Kidney tubule cell (primary cell): Measurements from ENCODE around the gene PCDH9.

Experiments used
- DNase-seq: peaks from one replicate; pipeline ENCODE4 v3.0.0-alpha.2; 2018; ENCODE audit warnings: low spot score

Gene PCDH9

DNA sequence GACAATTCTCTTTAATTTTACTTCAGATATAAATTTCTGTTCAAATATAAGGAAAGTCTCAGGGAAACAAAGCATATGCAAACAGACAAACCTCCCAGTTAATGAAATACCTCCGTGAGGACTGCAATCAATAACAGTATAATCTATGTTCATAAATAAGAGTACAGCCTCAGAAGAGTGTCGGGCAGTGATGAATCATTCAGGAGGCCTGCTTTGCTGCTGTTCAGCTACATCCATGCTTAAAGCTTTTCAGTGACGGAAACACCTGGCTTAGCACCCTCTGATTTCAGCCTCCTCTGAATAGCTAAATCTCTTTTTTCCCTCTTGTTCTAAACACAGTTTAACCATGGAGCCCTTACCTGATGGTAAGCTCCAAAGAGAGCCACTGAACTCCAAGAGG, 69.0 kb downstream of the PCDH9 start:
- no peak for DNase-seq

DNA sequence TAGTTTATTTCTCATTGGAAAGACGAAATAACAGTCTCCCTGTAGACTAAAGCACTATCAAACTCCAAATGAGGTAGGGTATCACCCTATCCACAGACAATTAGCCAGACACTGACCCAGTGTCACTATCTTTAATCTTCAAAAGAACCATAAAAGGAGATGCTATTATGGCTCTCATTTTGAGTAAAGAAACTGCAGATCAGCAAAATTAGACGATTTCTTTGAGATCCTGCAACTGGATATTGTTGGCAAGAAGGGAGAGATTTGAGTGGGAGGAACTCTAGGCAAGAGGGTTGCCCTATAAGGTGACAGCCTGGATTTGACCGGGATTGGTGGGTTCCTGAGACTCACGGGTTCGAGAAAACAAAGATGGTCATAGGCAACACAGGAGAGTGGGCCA, 71.2 kb downstream of the PCDH9 start:
- no peak for DNase-seq

DNA sequence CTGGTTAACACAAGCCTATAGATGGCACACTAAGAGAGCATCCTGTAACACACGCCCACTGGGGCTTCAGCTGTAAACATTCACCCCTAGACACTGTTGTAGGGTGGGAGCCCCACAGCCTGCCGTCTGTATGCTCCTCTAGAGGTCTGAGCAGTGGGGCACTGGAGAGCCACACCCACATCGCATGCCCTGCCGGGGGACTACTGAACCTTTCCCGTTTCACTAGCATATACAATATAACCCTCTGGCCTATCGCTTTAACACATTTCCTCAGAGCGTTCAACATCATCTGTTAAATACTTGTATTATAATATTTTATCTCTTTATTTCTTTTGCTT, 73.4 kb downstream of the PCDH9 start:
- DNase-seq, result no peak

DNA sequence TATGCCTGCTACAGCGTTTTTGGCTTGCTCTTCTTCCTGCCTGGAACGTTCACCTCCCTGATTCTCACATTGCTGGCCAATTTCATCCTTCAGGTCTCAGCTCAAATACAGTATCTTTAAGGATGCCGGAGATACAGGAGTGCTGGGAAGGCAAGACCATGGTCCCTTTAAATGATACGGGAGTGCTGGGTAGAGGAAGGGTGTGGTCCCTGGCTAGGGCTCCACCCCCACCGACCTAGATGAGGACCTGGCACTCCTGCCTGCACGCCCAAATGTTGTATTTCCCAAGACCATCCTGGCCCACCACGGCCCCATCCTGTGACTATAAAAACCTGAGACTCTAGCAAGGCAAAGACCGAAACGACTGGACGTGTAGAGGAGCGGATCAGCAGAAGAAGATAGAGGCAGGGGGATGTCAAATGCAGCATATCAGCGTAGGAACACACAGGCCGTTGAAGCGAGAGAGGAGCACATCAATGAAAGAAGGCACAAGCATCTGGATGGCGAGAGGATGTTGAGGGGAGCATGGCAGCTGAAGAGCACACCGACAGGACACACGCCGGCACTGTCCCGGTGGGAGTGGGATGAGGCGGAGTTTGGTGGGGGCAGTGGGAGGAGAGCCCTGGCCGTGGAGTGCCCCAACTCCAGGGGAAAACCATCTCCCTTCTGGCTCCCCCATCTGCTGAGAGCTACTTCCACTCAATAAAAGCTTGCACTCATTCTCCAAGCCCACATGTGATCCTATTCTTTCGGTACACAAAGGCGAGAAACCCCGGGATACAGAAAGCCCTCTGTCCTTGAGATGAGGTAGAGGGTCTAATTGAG, 74.0 kb downstream of the PCDH9 start:
- DNase-seq, result no peak

DNA sequence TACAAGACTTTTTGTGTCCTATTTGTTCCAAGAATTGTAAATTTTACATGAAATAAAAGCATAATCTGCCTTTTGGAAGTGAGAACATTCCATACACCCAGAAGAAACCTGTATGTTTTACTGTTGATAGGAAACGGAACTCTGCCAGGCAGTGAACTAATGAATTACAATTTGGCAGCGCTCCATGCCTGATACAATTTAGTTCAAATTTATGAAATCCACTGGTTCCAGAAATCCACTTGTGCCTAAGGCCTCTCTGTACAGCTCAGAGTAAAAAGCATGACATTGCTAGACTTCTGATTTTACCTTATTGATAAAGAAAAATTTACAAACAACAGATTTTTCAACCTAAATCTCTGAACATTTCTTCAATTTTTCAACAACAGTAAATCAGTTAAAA, 78.1 kb downstream of the PCDH9 start:
- no peak for DNase-seq

DNA sequence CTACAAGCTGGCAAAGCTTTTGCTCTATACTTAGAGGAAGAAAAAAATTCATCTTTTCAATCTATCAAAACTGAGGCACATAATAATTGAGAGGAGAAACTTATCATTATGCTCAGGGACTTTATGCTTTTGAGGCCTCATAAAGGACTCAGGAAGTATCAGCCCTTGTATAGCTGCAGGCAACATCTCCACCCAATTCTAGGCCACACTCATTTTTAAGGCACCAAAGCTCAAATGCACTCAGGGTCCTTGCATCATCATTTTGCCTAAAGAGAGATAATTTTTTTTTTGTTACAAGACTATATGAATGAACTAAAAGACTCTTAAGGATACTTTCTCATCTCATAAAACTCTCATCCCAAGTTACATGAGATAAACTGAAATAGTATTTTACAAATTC, 78.5 kb downstream of the PCDH9 start:
- no peak for DNase-seq

DNA sequence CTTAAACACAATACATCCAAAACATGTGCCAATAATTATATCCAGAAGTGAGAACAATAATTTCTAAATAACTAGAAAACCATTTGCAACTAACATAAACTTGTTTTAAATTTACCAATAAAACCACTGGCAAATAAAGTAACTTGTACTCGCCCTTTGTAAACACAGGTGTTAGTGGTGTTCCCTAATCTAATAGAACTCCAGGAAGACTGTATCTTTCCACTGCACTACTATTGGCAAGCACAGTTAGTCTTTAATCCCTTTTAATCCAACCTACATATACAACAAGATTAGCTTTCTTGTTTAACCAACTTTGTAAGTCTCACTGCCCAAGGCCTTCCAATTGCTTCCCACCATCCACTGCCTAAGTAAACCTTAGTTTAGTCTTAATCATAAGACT, 79.5 kb downstream of the PCDH9 start:
- no peak for DNase-seq

DNA sequence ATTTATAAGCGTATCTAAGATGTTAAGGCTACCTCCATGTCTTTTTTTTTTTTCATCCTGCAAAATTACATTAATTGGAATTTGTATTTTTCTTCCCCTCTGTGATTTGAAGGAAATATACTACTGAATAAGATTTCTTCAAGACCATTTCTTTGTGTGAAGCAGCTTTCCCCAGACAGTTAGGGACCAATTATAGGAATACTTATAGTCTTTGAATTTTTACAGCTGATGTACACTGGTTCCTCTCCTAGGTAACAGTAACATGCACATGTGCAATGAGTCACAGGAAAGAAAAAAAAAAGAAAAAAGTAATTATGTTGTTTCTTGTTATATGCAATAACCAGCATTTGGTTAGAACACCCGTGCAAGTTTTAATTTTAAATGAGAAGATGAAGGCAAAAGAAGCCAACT, 82.0 kb downstream of the PCDH9 start:
- DNase-seq, result peak; percentile 45

DNA sequence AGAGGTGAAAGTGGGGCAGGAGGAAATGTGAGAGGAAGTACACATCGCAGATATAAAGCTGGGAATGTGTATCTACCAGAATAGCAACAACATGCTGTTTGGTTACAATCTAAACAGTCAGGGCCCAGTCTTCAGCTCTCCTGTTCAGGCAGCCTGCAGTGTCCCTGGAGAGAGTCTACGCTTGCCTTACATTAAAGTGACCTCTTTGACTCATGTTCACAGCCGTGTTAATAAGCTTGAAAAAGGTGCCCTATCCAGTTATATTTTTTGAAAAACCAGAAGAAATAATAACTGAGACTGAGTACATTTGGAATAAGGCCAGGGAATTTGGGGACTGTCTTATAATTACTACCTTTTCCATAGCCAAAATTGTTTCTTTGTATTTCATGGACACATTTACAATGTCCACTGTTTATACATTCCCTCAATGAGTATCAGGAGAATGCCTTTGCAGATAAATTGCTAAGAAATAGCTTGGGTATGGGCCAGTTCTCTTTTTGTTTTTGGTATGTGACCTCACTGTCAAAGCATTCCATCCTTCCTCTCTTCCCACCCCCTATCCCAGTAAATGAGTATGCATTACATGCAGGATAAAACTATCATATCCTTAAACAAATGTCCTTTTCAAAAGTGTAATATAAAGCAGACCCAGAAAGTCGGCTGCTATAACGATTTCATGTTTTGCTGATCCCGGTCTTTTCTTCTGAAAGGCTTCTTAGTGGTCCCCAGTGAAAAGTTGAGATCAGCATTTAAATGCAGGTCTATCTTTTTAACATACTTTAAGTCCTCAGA, 82.6 kb downstream of the PCDH9 start:
- peak; percentile 65 for DNase-seq

DNA sequence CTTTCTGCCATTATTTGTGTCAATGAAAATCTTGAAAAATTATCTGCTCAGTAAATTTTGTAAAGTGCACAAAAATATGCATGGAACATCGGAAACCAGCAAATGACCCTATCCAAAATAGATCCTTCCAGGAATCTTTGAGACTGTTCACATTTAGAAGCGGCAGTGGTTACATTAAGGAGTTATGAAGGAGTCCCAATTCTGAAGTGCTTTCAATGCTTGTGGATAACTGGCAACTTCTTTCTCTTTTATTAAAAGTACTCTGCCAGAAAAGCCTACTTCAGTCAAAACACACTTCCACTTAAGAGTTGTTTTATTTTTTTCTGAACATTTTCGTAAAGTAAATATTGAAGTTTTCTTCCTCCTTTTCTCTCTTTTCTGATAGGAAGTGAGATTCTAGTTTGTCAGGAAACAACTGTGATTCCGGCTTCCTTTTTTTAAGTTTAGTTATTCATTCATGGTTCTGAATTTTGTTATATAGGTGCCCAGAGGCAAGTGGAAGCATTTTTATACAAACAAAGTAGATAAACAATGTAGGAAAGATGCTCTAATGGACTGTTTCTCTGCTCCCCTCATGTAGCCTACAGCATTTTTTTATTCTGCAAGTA, 83.5 kb downstream of the PCDH9 start:
- no peak for DNase-seq

DNA sequence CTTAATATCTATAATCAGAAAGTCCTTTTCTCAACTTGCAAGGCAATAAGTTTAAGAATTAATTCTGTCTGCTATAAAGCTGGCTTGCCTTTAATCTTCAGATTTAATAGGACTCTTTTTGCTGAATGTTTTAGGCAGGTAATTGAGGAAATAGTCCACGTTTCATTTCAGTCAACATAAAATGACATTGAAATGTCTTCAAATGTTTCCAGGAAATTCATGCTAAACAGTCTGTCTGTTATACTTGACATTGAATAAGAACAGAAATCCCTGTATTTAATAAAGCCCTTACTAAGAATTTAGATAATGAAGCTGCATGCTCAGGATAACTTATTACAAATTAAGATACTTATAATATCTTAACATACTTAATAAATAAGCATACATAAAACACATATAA, 84.2 kb downstream of the PCDH9 start:
- DNase-seq, result no peak

DNA sequence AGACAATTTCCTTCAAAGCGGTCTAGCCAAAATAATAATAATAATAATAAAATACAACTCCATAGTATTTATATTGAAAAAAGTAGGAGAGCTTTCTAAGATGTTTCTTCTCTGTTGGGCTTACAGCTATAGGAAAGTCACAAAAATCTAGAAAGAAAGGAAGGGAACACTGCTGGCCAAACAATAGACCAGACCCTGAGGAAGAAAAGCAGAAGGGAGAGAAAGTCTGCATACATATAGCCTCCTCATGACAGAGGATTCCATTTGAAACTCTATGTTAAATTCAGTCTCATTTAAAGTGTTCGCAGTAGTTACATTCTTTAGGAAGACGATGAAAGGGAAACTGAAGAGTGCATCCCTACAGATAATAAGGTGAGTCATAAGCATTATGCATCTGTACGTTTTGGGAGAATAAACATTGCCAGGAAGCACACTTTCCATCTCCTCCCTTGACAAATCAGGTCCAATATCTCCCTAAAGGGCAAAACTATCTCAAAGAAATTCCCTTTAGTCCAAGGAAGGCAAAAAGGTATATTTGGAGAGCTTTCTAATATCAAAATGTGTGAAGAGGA, 86.5 kb downstream of the PCDH9 start:
- no peak for DNase-seq

DNA sequence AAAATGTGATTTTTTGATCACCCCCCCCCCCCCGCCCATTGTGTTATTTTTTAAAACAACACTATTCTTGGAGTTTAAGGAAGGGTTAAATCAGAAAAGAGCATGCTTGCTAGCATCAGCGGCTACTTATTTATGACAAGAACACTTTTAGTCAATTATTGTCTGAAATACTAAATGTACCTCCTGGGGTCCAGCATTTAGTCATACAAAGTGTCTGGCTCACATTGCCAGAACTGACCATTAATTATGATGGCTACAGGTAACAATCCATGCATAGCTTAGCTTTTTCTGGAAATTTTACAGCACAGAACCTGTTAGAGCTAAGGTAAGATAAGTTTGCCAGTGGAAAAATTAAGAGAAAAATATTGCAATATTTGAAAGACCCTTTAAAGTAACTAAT, 90.1 kb downstream of the PCDH9 start:
- DNase-seq, result peak; percentile 78

DNA sequence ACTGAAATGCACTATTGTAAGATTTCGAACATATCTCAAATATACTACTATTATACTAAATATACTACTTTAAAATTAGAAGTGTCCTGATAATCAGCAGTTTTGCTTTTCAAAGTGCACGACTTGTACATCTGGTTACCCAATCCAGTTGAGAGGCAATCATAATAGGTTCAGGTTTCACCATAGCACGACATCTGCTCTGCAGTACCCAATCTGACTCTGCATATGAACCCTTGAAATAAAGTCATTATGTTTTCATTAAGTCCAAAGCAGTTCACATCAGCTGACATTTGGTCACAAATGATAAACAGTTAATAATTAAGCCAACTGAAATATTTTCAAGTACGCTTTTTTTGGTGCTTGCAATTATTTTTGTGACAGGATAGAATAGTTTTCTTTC, 90.6 kb downstream of the PCDH9 start:
- peak; percentile 9 for DNase-seq

DNA sequence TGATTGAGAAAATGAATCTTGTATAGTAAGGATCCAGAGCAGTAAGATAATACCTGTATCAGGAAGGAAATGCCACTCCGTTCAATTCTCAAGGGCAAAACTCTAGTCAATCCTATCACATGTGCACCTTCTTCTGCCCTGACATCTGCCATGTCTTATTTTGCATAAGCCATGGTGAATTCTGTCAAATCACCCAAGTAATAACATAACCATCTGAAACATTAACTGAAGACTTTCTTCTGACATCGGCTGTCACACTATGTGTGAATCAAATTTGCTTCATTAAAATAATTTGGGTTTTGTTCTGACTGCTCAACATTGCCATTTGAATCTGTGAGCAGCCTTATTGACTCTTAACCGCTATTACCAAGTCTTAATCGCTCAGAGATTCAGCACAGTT, 91.2 kb downstream of the PCDH9 start:
- no peak for DNase-seq

DNA sequence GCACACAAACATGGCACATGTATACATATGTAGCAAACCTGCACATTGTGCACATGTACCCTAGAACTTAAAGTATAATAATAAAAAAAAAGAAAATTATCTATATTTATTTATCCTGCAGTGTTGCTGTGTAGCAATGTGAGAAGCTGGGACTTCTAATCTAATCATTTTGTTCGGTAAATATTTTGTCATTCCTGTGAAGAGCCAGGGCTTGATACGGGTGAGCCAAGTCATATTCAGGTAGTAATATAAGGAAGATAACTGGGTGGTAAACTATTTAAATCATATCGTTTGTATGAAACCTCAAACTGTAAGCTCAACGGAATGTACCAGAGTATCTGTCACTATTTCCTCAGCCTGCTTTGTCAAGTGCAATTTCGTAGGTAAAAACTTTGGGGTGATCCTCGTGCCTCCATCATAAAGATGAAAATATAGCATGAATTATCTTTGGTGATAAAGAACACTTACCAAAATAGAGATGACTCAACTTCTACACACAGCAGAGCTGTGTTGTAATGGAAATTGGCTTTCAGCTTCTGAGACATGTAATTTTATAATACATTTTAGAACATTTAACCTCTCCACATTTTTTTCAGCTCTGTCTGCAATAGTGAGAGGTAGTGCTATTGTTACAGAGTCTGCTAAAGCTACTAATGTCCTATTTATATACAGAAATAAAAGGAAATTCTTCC, 92.9 kb downstream of the PCDH9 start:
- DNase-seq, result no peak

DNA sequence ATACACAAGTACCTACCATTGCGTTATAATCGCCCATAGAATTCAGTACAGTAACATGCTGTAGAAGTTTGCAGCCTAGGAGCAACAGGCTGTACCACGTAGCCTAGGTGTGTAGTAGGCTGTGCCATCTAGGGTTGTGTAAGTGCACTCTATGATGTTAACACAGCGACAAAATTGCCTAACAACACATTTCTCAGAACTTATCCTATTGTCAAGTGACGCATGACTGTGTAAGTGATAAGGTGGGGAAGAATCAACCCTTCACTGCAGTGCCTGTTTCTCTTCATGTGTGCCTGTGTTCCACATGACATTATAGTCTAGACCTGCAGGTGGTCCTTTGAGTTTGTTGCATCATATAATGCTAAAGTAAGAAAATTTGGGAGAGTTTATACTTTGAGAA, 94.0 kb downstream of the PCDH9 start:
- DNase-seq, result no peak

DNA sequence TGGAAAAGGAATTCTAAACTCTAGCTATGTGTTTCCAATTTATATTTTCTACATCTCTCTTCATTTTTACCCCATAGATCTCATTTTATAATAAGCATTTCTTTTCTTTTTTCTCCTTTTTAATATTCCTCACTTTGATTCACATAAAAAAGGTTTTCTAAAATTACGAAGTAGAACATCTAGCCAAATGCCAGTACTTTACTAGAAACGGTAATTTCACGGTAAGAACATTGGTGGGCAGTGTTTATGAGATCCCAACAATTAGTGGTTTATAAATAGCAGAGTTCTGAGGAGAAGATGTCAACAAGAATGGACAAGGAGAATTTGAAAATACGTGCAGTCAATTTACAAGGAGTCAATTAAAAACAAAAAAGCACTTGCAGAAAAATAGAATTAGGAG, 94.8 kb downstream of the PCDH9 start:
- no peak for DNase-seq

DNA sequence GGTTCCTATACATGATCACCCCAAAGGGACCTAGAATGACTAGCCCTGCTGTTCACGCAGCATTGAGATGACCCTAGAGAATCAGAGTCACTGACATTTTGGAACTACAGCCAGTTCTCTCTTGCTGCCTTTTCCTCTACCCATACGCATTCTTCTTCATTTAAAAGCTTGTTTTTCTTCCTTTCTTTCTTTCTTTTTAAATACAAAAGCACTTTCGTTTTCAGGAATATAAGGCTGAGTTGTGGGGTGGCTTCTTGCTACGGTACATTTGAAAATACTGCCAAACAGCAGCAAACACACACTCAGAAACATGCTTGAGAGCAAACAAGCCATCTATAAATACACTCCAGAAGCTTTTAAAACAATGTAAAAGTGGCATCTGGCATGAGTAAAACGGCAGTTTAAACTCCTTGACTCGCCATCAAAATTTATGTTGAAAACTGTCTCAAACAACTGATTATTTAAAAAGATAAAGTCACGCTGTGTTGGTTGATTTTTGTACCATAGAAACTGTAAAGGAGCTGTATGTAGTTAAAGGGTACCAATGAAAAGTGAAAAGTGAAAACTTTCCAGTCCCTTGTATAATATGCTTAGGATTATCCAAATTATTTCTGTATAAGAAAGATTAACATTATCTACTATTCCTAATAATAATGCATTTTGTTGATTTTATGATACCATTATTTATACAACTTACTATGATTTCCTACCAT, 95.6 kb downstream of the PCDH9 start:
- no peak for DNase-seq

DNA sequence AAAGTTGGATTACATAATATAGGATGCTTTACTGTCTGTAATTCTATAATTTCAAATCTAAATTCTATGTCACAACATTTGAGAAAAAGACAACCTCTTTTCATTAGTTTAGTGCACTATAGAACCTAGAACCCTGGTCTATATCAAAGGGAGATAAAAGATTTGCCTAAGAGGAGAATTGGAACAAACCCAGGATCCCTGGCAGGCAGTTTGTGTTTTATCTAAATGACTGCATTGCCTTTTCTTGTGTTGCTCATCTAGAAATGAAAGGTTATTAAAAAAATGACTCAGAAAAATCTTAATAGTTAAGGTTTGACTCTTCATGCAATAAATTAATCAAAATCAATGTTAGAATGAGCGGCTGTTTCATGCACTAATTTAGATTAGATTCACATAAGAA, 96.7 kb downstream of the PCDH9 start:
- no peak for DNase-seq

DNA sequence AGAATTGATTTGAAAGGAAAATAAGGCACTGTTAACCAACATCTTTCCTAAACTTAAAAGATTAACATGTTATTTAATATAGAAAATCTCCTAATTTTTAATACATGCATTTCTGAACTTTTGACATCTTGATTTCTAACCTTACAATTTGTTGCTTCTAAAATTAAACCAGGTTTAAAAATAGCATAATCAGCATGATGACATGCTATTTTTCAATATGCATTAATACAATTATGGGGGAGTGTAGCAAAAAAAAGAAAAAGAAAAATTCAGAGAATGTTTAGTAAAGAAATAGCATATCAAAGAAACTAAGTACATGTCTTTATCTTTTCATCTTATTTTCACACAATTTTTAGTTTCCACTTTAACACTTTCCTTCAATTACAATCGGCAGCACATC, 98.7 kb downstream of the PCDH9 start:
- DNase-seq, result no peak

DNA sequence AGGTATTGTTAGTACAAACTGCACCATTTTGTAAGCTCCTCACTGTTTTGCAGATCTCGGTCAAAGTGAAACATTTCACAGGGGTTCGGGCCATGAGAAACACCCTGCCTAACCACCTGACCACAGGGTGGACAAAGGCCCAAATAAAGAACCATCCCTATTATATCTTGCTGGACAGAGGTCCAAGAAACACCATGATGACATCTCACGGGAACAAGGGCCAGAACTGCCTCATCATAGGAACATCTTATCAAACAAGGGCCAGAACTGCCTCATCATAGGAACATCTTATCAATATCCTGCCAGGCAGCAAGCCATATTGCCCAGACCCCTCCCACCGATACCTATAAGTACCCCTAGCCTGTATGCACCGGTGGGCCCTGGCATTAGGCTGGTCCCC, 99.7 kb downstream of the PCDH9 start:
- no peak for DNase-seq
